HUES64 (cell line): ENCODE data around the gene SUMO1.

ENCODE experiments used
- H3K27ac ChIP-seq: 2 replicates; pipeline ENCODE4 v1.7.0; 2013; ENCODE audit warnings: low read depth, low read length, inconsistent platforms
- H3K27me3 ChIP-seq: 2 replicates; pipeline ENCODE4 v1.6.1; 2013; ENCODE audit warnings: mild to moderate bottlenecking, low read length; ENCODE audit not compliant: insufficient read depth
- H3K36me3 ChIP-seq: 2 replicates; pipeline ENCODE4 v1.6.1; 2013; ENCODE audit warnings: mild to moderate bottlenecking, low read length; ENCODE audit not compliant: insufficient read depth
- H3K4me1 ChIP-seq: 2 replicates; pipeline ENCODE4 v1.6.1; 2013; ENCODE audit warnings: mild to moderate bottlenecking, low read length, moderate library complexity; ENCODE audit not compliant: insufficient read depth
- H3K4me3 ChIP-seq: 2 replicates; pipeline ENCODE4 v1.5.1; 2013; ENCODE audit warnings: mild to moderate bottlenecking, low read length, moderate library complexity
- H3K9ac ChIP-seq: 2 replicates; pipeline ENCODE4 v1.6.1; 2013; ENCODE audit warnings: mild to moderate bottlenecking, low read depth, low read length
- H3K9me3 ChIP-seq: 2 replicates; pipeline ENCODE4 v1.6.1; 2013; ENCODE audit warnings: low read depth, low read length; ENCODE audit not compliant: insufficient read depth
- WGBS: fragments of 150-250, 120-280 bp; methylation state at CpG from one replicate; pipeline ENCODE4 v1.1.7; 2013; ENCODE audit warnings: missing lambda C conversion rate; 5-methylcytosine and 5-hydroxymethylcytosine counted together

The SUMO1 gene

DNA sequence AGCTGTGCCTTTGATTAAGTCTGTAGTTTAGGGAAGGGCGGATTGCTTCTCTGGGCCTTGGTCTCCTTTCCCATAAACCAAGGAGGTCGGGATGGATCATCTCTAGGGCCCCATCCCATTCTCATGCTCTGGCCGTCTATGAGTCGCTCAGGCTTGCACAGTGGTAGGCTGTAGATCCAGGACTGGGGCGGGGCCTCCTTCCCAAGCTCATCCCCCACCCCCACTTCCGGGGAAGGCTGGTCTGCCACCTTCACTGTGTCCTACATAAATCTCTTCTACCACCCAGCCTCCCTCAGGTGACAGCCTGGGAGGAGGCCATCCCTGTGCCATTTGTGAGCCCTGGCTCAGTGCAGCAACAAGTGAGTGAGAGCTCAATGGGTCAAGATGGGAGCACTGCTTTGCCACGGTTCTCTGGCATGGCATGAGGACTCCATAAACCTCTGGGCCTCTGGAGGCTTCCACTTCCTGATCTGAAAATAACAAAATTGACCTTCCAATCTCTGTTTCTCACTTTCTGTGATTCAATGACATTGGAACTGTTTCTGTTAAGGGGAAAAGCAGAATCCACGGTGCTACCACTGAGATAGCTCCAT, 68.5 kb downstream of the SUMO1 start:
- Histone ChIP-seq H3K9ac (no peak overlapping the region), H3K27me3 (peaks cover 30% of the 10 kb centered on the region), H3K4me3 (no peak overlapping the region), H3K9me3 (0 out of 2 replicates have a peak, but pooled peaks cover under 1% of the 10 kb centered on the region), H3K27ac (no peak overlapping the region), H3K4me1 (peaks cover 3% of the 10 kb centered on the region; the same call in 1 of the 2 replicates), H3K36me3 (no peaks in the 10 kb centered on the region)
- WGBS: 89% methylated on average over 8 of the region's 8 CpGs

DNA sequence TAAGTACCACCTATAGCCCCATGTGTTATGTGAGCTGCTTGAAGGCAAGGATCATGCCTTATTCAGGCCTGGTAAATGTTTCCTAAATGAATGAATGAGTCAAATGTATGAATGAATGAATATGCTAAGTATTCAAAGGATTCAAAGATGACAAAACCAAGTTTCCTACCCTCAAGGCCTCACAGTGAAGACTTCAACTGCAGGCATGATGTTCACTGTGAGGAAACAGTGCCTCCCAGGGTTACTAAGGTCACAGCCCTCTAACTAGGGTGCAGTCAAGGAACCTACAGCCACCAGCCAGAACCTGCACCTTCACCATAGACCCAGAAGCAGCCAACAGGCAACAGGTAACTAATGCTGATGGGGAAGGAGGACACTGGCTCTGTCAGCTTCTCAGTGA, 69.3 kb downstream of the SUMO1 start:
- Histone ChIP-seq H3K9me3 (no peaks in the 10 kb centered on the region), H3K9ac (no peak overlapping the region)

DNA sequence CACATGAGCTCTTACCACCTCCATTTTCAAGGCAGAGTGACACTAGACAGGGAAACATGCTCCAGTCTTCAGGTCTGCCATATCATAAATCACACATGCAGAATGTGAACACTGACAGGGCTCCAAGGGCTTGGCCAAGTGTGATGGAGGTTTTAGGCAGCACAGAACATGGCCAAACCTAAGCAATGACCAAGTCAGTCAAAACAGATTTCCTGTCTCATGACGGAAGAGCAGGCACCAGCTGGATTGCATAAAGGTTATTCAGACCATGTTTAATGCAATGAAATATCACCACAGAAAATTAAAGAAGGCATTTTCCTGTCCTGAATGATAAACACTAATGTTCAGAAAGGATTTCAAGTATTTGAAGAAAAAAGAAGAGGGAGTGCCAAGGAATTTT, 72.5 kb downstream of the SUMO1 start:
- WGBS: 94% methylated on average over 1 of the region's 1 CpG
- no peaks in the 10 kb centered on the region for H3K4me1 ChIP-seq
- H3K4me3 ChIP-seq: no peak overlapping the region
- H3K27me3 ChIP-seq: peaks cover 14% of the 10 kb centered on the region
- H3K27ac ChIP-seq: no peak overlapping the region
- no peaks in the 10 kb centered on the region for H3K9me3 ChIP-seq
- H3K9ac ChIP-seq: no peak overlapping the region
- no peaks in the 10 kb centered on the region for H3K36me3 ChIP-seq

More for the DNA sequence above, 69.3 kb downstream of the SUMO1 start:
- Histone ChIP-seq H3K27ac (no peak overlapping the region), H3K4me1 (peaks cover 3% of the 10 kb centered on the region; the same call in 1 of the 2 replicates), H3K27me3 (peaks cover 30% of the 10 kb centered on the region), H3K36me3 (no peaks in the 10 kb centered on the region), H3K4me3 (no peak overlapping the region)

DNA sequence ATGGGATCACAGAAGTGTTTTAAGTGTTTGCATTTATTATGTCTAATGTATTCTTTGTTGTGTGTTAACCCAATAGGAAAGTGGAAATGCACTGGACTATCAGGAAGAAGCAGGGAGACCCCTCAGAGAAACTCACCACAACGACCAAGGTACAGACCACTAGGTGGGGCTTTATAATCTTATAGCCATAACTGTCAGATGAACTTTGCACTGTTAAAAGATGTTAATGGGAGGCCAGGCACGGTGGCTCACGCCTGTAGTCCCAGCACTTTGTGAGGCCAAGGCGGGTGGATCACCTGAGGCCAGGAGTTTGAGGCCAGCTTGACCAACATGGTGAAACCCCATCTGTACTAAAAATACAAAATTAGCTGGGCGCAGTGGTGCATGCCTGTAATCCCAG, 73.2 kb downstream of the SUMO1 start:
- H3K9ac ChIP-seq: no peak overlapping the region
- no peaks in the 10 kb centered on the region for H3K4me1 ChIP-seq
- H3K4me3 ChIP-seq: no peak overlapping the region
- H3K27me3 ChIP-seq: peaks cover 7% of the 10 kb centered on the region
- H3K36me3 ChIP-seq: no peaks in the 10 kb centered on the region
- no peak overlapping the region for H3K27ac ChIP-seq
- no peaks in the 10 kb centered on the region for H3K9me3 ChIP-seq
- WGBS: 79% methylated on average over 5 of the region's 5 CpGs

DNA sequence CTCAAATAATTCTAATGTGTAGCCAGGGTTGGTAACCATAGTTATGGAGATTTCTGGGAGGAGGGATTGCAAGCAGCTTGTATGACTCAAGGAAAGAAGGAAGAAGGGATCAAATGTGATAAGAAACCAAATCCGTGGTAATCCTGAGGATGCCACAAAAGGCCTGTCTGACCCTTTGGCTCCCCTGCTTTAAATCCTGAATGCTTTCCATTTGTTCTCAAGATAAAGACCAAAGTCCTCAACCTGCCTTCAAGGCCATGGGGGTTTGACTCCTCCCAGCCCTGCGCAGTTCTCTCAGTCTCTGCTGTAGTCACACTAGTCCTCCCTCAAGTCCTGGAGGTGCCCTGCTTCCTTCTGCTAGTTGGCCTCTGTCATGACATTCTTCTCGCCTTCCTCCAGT, 74.0 kb downstream of the SUMO1 start:
- no peaks in the 10 kb centered on the region for H3K27me3 ChIP-seq
- H3K4me3 ChIP-seq: no peak overlapping the region
- H3K9ac ChIP-seq: no peak overlapping the region
- H3K4me1 ChIP-seq: no peaks in the 10 kb centered on the region
- no peaks in the 10 kb centered on the region for H3K9me3 ChIP-seq
- H3K36me3 ChIP-seq: no peaks in the 10 kb centered on the region
- whole genome bisulfite sequencing: 70% methylated on average over 3 of the region's 3 CpGs
- H3K27ac ChIP-seq: no peak overlapping the region; the same call in 1 of the 2 replicates

DNA sequence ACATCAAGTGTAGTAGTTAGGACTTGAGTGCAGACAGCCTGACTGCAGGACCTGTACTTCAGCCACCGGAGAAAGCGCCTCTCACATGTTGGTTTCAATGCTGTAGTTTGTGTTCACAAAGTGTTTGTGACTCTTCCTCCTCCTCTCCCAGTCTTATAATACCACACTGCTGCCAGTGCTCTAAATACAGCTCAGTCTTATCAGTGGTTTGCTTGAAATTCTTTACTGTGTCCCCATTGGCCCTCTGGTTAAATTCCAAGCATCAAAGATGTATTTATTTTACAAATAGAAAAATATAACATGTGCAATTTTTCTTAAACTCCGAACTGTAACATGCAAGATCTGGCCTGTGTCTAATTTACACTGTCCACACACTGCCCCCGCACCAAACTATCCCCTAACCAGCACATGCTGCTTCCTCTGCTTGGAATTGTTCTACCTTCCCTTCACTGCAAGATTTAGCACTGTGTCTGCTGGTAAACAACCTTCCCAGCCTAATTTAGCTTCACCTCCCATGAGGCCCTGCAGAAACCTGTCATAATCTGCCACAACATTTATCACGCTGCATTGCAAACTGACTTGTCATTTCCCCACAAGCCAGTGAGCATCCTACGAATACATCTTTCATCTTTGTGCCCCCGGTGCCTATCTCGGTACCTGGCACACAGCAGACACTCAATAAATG, 77.1 kb downstream of the SUMO1 start:
- no peaks in the 10 kb centered on the region for H3K27me3 ChIP-seq
- no peak overlapping the region for H3K4me3 ChIP-seq
- H3K9ac ChIP-seq: no peak overlapping the region
- H3K4me1 ChIP-seq: no peaks in the 10 kb centered on the region
- 94% methylated on average over 8 of the region's 8 CpGs for WGBS
- no peaks in the 10 kb centered on the region for H3K9me3 ChIP-seq
- no peaks in the 10 kb centered on the region for H3K36me3 ChIP-seq
- no peak overlapping the region for H3K27ac ChIP-seq

DNA sequence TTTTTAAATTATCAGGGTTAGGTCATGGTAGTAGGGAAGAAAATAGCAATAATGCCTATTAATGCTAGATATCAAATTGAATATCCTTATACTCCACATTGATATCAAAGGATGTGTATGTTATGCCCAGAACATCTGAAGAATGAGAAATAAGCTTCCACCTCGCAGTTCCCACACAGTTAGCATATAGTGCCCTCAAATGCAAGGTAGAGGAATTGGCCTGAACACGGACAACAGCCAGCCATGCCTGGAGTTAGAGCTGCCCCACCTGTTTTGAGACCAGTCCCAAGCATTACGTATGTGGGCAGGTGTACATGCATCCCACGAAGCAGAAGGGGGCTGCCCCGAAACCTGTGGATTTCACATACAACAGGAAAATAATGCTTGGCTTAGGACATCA, 79.6 kb downstream of the SUMO1 start:
- no peaks in the 10 kb centered on the region for H3K36me3 ChIP-seq
- H3K9me3 ChIP-seq: no peaks in the 10 kb centered on the region
- WGBS: 77% methylated on average over 5 of the region's 5 CpGs
- no peak overlapping the region for H3K27ac ChIP-seq
- no peaks in the 10 kb centered on the region; the same call in 1 of the 2 replicates for H3K4me1 ChIP-seq
- H3K4me3 ChIP-seq: no peak overlapping the region
- H3K27me3 ChIP-seq: no peaks in the 10 kb centered on the region
- H3K9ac ChIP-seq: no peak overlapping the region

DNA sequence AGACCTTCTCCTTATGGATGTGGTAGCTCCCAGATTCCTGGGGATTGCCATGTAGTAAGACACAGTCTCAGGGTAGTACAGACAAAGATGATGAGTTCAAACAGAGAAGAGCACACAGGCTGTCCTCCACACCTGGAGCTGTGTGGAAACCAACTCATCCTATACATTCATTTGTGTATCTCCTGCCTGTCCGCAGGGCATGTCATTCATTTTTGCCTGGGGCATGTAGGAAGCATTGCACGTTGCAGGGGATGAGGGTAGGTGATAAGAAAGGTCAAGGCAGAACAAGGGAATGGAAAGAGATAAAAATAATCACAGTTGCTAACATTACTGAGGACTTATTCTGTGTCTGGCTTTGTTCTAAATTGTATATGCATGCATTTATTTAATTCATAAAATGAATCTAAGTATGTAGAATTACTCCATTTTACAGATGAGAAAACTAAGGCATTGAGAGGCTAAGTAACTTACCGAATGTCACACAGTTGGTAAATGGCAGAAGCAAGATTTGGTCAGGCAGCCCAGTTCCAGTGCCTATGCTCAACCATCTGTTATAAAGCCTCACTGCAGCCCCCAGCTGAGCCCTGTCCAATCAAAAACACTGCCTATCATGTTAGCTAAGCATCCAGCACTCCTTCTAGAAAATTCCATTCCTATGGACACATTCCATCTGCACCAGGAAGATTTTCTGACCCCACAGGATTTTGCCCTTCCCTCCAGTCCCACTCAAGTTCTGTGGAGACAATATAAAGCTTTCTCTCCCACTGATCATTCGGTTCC, 81.0 kb downstream of the SUMO1 start:
- Histone ChIP-seq H3K27me3 (no peaks in the 10 kb centered on the region), H3K9me3 (no peaks in the 10 kb centered on the region), H3K4me3 (no peak overlapping the region), H3K4me1 (no peaks in the 10 kb centered on the region; the same call in 1 of the 2 replicates), H3K27ac (no peak overlapping the region), H3K36me3 (no peaks in the 10 kb centered on the region), H3K9ac (no peak overlapping the region)
- WGBS: 92% methylated on average over 4 of the region's 4 CpGs
